Activated CD8-positive, alpha-beta memory T cell treated with anti-CD3 and anti-CD28 coated beads for 48 hours (primary cell): ENCODE measurements around the gene FBXW4.

Experiments used
- DNase-seq, 3 experiments: peaks; one replicate each; pipeline ENCODE4 v3.0.0-alpha.2; 2020; ENCODE audit warnings: low read depth in 2 of 3, low spot score in 2 of 3

Gene FBXW4

GRCh38 chr10:101569323-101569621 lies 125.7 kb downstream of the FBXW4 start:
- DNase-seq: no peak

GRCh38 chr10:101568054-101568745 lies 126.8 kb downstream of the FBXW4 start:
- DNase-seq: no peak

- DNase-seq: no peak
Observed at GRCh38 chr10:101567165-101568006, 127.6 kb downstream of the FBXW4 start.

- no peak for DNase-seq
Observed at GRCh38 chr10:101566333-101567164, 128.4 kb downstream of the FBXW4 start.

DNA sequence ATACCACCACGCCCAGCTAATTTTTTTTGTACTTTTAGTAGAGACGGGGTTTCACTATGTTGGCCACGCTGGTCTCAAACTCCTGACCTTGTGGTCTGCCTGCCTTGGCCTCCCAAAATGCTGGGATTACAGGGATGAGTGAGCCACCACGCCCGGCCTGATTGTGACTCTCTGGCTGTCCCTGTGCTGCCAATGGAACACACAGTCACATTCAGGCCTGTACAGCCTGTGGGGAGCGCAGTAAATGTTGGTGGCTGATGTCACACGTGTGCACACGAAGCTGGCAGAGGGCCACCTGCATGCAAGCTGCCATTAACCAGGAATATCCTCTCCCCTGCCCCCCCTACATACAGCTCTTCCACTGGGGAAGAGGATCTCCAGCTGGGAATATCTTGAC lies 129.0 kb downstream of the FBXW4 start:
- no peak for DNase-seq

GRCh38 chr10:101565370-101565900 lies 129.5 kb downstream of the FBXW4 start:
- no peak for DNase-seq

DNA sequence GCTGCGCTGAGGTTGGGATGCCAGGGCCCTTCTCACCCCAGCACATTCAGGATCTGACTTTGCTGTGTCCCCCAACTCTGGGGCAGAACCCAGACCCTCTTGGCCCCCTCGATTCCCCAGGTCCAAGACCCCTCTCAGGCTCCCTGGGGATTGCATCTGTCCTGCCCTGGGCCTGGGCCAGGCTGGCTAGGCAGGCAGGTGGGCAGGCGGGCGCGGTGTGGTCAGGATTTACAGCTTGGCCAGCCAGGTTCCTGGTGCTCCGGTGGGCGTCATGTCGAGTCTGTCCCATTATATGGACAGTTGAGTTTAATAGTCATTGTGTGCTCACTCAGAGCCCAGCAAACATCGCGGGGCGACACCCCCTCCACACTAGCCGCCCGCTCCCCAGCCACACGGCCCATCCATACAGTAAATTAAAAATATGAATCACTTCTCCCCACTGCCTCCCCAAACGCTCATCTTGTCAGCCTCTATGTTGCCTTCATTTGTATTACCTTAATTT lies 130.4 kb downstream of the FBXW4 start:
- DNase-seq: no peak

- no peak for DNase-seq
Observed at GRCh38 chr10:101563497-101564040, 131.4 kb downstream of the FBXW4 start.

GRCh38 chr10:101563007-101563406 lies 132.0 kb downstream of the FBXW4 start:
- DNase-seq: no peak

GRCh38 chr10:101562231-101562630 lies 132.7 kb downstream of the FBXW4 start:
- no peak for DNase-seq

GRCh38 chr10:101561068-101561915 lies 133.7 kb downstream of the FBXW4 start:
- DNase-seq: no peak
